Stimulated activated CD4-positive, alpha-beta T cell treated with anti-CD3 and anti-CD28 coated beads, Interleukin-4, amount 100 ng/mL, for 1 hour (primary cell): Measurements from ENCODE around the gene GPC6.

Experiments used
- DNase-seq: peaks from one replicate; pipeline ENCODE4 v3.0.0-alpha.2; 2020

The GPC6 gene

GRCh38 chr13:93794197-93794885, 567.7 kb downstream of the GPC6 start:
- peak; percentile 22 for DNase-seq

GRCh38 chr13:93797463-93797862, 570.9 kb downstream of the GPC6 start:
- no peak for DNase-seq

GRCh38 chr13:93800342-93800741, 573.7 kb downstream of the GPC6 start:
- no peak for DNase-seq

- DNase-seq = no peak
Measured at GRCh38 chr13:93805736-93806135, 579.1 kb downstream of the GPC6 start.

- no peak for DNase-seq
Measured at GRCh38 chr13:93806861-93807260, 580.3 kb downstream of the GPC6 start.

- DNase-seq = no peak
Measured at GRCh38 chr13:93810264-93810663, 583.7 kb downstream of the GPC6 start.

GRCh38 chr13:93811071-93811737, 584.6 kb downstream of the GPC6 start:
- DNase-seq = no peak

- no peak for DNase-seq
Measured at GRCh38 chr13:93811738-93812112, 585.1 kb downstream of the GPC6 start.

- DNase-seq = no peak
Measured at GRCh38 chr13:93814658-93815057, 588.1 kb downstream of the GPC6 start.

- no peak for DNase-seq
Measured at GRCh38 chr13:93818345-93818744, 591.7 kb downstream of the GPC6 start.

GRCh38 chr13:93819331-93819890, 592.8 kb downstream of the GPC6 start:
- DNase-seq = no peak

- no peak for DNase-seq
Measured at GRCh38 chr13:93824286-93824685, 597.7 kb downstream of the GPC6 start.

GRCh38 chr13:93834051-93834450, 607.4 kb downstream of the GPC6 start:
- no peak for DNase-seq

- DNase-seq = no peak
Measured at GRCh38 chr13:93843082-93843481, 616.5 kb downstream of the GPC6 start.

GRCh38 chr13:93847162-93847561, 620.6 kb downstream of the GPC6 start:
- no peak for DNase-seq

GRCh38 chr13:93848247-93848646, 621.6 kb downstream of the GPC6 start:
- DNase-seq = no peak

GRCh38 chr13:93851236-93851635, 624.6 kb downstream of the GPC6 start:
- DNase-seq = no peak

- DNase-seq = no peak
Measured at GRCh38 chr13:93853912-93854311, 627.3 kb downstream of the GPC6 start.

- no peak for DNase-seq
Measured at GRCh38 chr13:93857126-93857525, 630.5 kb downstream of the GPC6 start.

- no peak for DNase-seq
Measured at GRCh38 chr13:93859716-93860115, 633.1 kb downstream of the GPC6 start.

- no peak for DNase-seq
Measured at GRCh38 chr13:93861818-93862217, 635.2 kb downstream of the GPC6 start.

GRCh38 chr13:93862259-93862658, 635.7 kb downstream of the GPC6 start:
- DNase-seq = no peak

- DNase-seq = no peak
Measured at GRCh38 chr13:93865235-93865634, 638.6 kb downstream of the GPC6 start.

GRCh38 chr13:93867481-93867880, 640.9 kb downstream of the GPC6 start:
- no peak for DNase-seq

- DNase-seq = no peak
Measured at GRCh38 chr13:93872376-93872775, 645.8 kb downstream of the GPC6 start.
